ENCODE measurements around the gene YARS1.
A peak's percentile ranks its signal among the peaks of the same experiment; 100 is the strongest.

Gene YARS1

GRCh38 chr1:32817159-32817814 is at the start of gene YARS1, which contains the start of gene S100PBP:
Gene YARS1 (minus strand): TSS chr1:32817358. CDS start chr1:32817244, 114 bp downstream.
Gene S100PBP (plus strand): TSS chr1:32817653. CDS start chr1:32826100, 8,447 bp downstream.
- Mint-ChIP-seq H3K36me3 (ENCODE audit: low read depth) (peaks cover 58% of the 10 kb centered on the region), H3K27me3 (no peaks in the 10 kb centered on the region), H3K4me1 (ENCODE audit: low read depth) (peaks cover 53% of the 10 kb centered on the region), H3K9me3 (no peaks in the 10 kb centered on the region), H3K4me3 (peak within 1 kb of the TSS; percentile 94), H3K27ac (peak within 1 kb of the TSS; percentile 96)
- peak; percentile 100 for DNase-seq

- H3K36me3 Mint-ChIP-seq (ENCODE audit: low read depth) = peaks cover 31% of the 10 kb centered on the region
- no peaks in the 10 kb centered on the region for H3K9me3 Mint-ChIP-seq
- peaks cover 22% of the 10 kb centered on the region for H3K27me3 Mint-ChIP-seq
- H3K4me1 Mint-ChIP-seq (ENCODE audit: low read depth) = peaks cover 4% of the 10 kb centered on the region
- H3K4me3 Mint-ChIP-seq = no peak overlapping the region
- DNase-seq = no peak
- H3K27ac Mint-ChIP-seq = no peak overlapping the region
These were observed 48.7 kb upstream of the YARS1 start for GRCh38 chr1:32865639-32866405.

GRCh38 chr1:32864375-32865019 is 47.3 kb upstream of the YARS1 start:
- Mint-ChIP-seq H3K27ac (no peak overlapping the region), H3K9me3 (no peaks in the 10 kb centered on the region), H3K27me3 (peaks cover 13% of the 10 kb centered on the region), H3K36me3 (ENCODE audit: low read depth) (peaks cover 35% of the 10 kb centered on the region), H3K4me1 (ENCODE audit: low read depth) (no peaks in the 10 kb centered on the region), H3K4me3 (no peak overlapping the region)
- DNase-seq = no peak

- H3K36me3 Mint-ChIP-seq (ENCODE audit: low read depth) = peaks cover 39% of the 10 kb centered on the region
- no peaks in the 10 kb centered on the region for H3K9me3 Mint-ChIP-seq
- H3K27me3 Mint-ChIP-seq = peaks cover 7% of the 10 kb centered on the region
- no peak overlapping the region for H3K4me3 Mint-ChIP-seq
- H3K4me1 Mint-ChIP-seq (ENCODE audit: low read depth) = no peaks in the 10 kb centered on the region
- H3K27ac Mint-ChIP-seq = no peak overlapping the region
- no peak for DNase-seq
These were observed 46.7 kb upstream of the YARS1 start for GRCh38 chr1:32863881-32864245.

GRCh38 chr1:32863218-32863880 is 46.2 kb upstream of the YARS1 start:
- Mint-ChIP-seq H3K36me3 (ENCODE audit: low read depth) (peaks cover 39% of the 10 kb centered on the region), H3K27me3 (peaks cover 2% of the 10 kb centered on the region), H3K9me3 (no peaks in the 10 kb centered on the region), H3K27ac (no peak overlapping the region), H3K4me3 (no peak overlapping the region), H3K4me1 (ENCODE audit: low read depth) (no peaks in the 10 kb centered on the region)
- no peak for DNase-seq

GRCh38 chr1:32861904-32862695 is 44.9 kb upstream of the YARS1 start:
- Mint-ChIP-seq H3K36me3 (ENCODE audit: low read depth) (peaks cover 48% of the 10 kb centered on the region), H3K27me3 (no peaks in the 10 kb centered on the region), H3K4me3 (no peak overlapping the region), H3K4me1 (ENCODE audit: low read depth) (no peaks in the 10 kb centered on the region), H3K9me3 (no peaks in the 10 kb centered on the region), H3K27ac (no peak overlapping the region)
- no peak for DNase-seq

- peaks cover 62% of the 10 kb centered on the region for H3K36me3 Mint-ChIP-seq (ENCODE audit: low read depth)
- H3K4me1 Mint-ChIP-seq (ENCODE audit: low read depth) = no peaks in the 10 kb centered on the region
- H3K9me3 Mint-ChIP-seq = no peaks in the 10 kb centered on the region
- no peak for DNase-seq
- no peaks in the 10 kb centered on the region for H3K27me3 Mint-ChIP-seq
- no peak overlapping the region for H3K27ac Mint-ChIP-seq
- no peak overlapping the region for H3K4me3 Mint-ChIP-seq
These were observed 43.4 kb upstream of the YARS1 start for GRCh38 chr1:32860566-32860965.

GRCh38 chr1:32859915-32860314 is 42.8 kb upstream of the YARS1 start:
- no peaks in the 10 kb centered on the region for H3K27me3 Mint-ChIP-seq
- H3K4me3 Mint-ChIP-seq = no peak overlapping the region
- H3K36me3 Mint-ChIP-seq (ENCODE audit: low read depth) = peaks cover 69% of the 10 kb centered on the region
- no peak for DNase-seq
- H3K9me3 Mint-ChIP-seq = no peaks in the 10 kb centered on the region
- no peak overlapping the region for H3K27ac Mint-ChIP-seq
- no peaks in the 10 kb centered on the region for H3K4me1 Mint-ChIP-seq (ENCODE audit: low read depth)

GRCh38 chr1:32858791-32859190 is 41.6 kb upstream of the YARS1 start:
- H3K4me1 Mint-ChIP-seq (ENCODE audit: low read depth) = no peaks in the 10 kb centered on the region
- no peak overlapping the region for H3K4me3 Mint-ChIP-seq
- H3K9me3 Mint-ChIP-seq = no peaks in the 10 kb centered on the region
- DNase-seq = no peak
- no peaks in the 10 kb centered on the region for H3K27me3 Mint-ChIP-seq
- no peak overlapping the region for H3K27ac Mint-ChIP-seq
- H3K36me3 Mint-ChIP-seq (ENCODE audit: low read depth) = peaks cover 73% of the 10 kb centered on the region

- H3K9me3 Mint-ChIP-seq = no peaks in the 10 kb centered on the region
- DNase-seq = no peak
- H3K4me3 Mint-ChIP-seq = no peak overlapping the region
- peaks cover 77% of the 10 kb centered on the region for H3K36me3 Mint-ChIP-seq (ENCODE audit: low read depth)
- no peak overlapping the region for H3K27ac Mint-ChIP-seq
- no peaks in the 10 kb centered on the region for H3K27me3 Mint-ChIP-seq
- H3K4me1 Mint-ChIP-seq (ENCODE audit: low read depth) = no peaks in the 10 kb centered on the region
These were observed 41.0 kb upstream of the YARS1 start for GRCh38 chr1:32858136-32858535.

- Mint-ChIP-seq H3K4me1 (ENCODE audit: low read depth) (no peaks in the 10 kb centered on the region), H3K27me3 (no peaks in the 10 kb centered on the region), H3K27ac (no peak overlapping the region), H3K9me3 (no peaks in the 10 kb centered on the region), H3K4me3 (no peak overlapping the region), H3K36me3 (ENCODE audit: low read depth) (peaks cover 73% of the 10 kb centered on the region)
- no peak for DNase-seq
These were observed 38.9 kb upstream of the YARS1 start for GRCh38 chr1:32855861-32856617.

GRCh38 chr1:32848354-32849063 is 31.4 kb upstream of the YARS1 start:
- H3K27me3 Mint-ChIP-seq = no peaks in the 10 kb centered on the region
- no peak overlapping the region for H3K4me3 Mint-ChIP-seq
- DNase-seq = no peak
- peaks cover 61% of the 10 kb centered on the region for H3K36me3 Mint-ChIP-seq (ENCODE audit: low read depth)
- H3K4me1 Mint-ChIP-seq (ENCODE audit: low read depth) = peaks cover 5% of the 10 kb centered on the region
- H3K9me3 Mint-ChIP-seq = no peaks in the 10 kb centered on the region
- no peak overlapping the region for H3K27ac Mint-ChIP-seq

GRCh38 chr1:32831878-32832277 is 14.7 kb upstream of the YARS1 start:
- Mint-ChIP-seq H3K27ac (no peak overlapping the region), H3K27me3 (no peaks in the 10 kb centered on the region), H3K4me3 (no peak overlapping the region), H3K36me3 (ENCODE audit: low read depth) (peaks cover 82% of the 10 kb centered on the region), H3K9me3 (no peaks in the 10 kb centered on the region), H3K4me1 (ENCODE audit: low read depth) (peaks cover 9% of the 10 kb centered on the region)
- DNase-seq = no peak
